K562 (cell line): Measurements from ENCODE around the gene FBXL13. TPM values are rescaled to one million over a fixed set of nuclear protein-coding genes. Genes with fewer than 3 reads are reported as not detected.

ENCODE experiments used
- ATAC-seq: fragments of 200-7000 bp; cut with Tn5 transposase; 3 replicates; pipeline ENCODE4 v1.9.1; 2020; ENCODE audit warnings: moderate library complexity
- BruUV-seq: library from RNA; stranded (reverse); fragments of 400-500 nt; replicated peaks from 2 replicates; lab custom pipeline; 2021; lab: Mats Ljungman, UMichigan
- CTCF ChIA-PET: fragments of 300-600 bp; formaldehyde crosslinking; extraction: SDS; loops from one replicate; lab custom pipeline; 2021; ENCODE audit warnings: low intra/inter-chr PET ratio; lab: Yijun Ruan, JAX
- POLR2A ChIA-PET: fragments of 300-600, 350-650 bp; sonication (Branson Sonifier 250); formaldehyde crosslinking; extraction: SDS; loops from one replicate; lab custom pipeline; 2021; ENCODE audit warnings: antibody characterized with exemption, inconsistent platforms; lab: Yijun Ruan, JAX
- DNase-seq, 4 experiments: peaks; one replicate each; pipeline versions ENCODE4 v3.0.0 to v3.0.0-alpha.2; 2011 to 2018; ENCODE audit warnings: low spot score in 3 of 4, mixed read lengths in 3 of 4; ENCODE audit errors: extremely low read depth in 1 of 4
- FAIRE-seq: peaks from 2 replicates; lab custom pipeline; 2011; peaks lifted over from hg19 to GRCh38; lab: Jason Lieb, UNC
- H2AFZ ChIP-seq: 2 replicates; pipeline ENCODE4 v1.6.0; 2011; ENCODE audit warnings: low read depth, low read length, control low read depth, inconsistent platforms
- H3K27ac ChIP-seq: fragments of 200-600 bp; 3 replicates; pipeline ENCODE4 v1.8.0; 2011; ENCODE audit warnings: low read depth, mild to moderate bottlenecking, control low read depth, inconsistent platforms, low read length, moderate library complexity, mixed read lengths; ENCODE audit errors: extremely low read depth
- H3K27me3 ChIP-seq, 2 experiments: fragments of 300-600 bp in 1 of 2; 2 replicates in 1 of 2; 3 replicates in 1 of 2; pipeline versions ENCODE4 v1.6.0 to v1.8.0; 2011; ENCODE audit warnings: inconsistent platforms in 2 of 2, low read length in 2 of 2, mild to moderate bottlenecking in 1 of 2, mixed read lengths in 1 of 2, moderate library complexity in 1 of 2; ENCODE audit not compliant: control insufficient read depth in 2 of 2, insufficient read depth in 2 of 2
- H3K36me3 ChIP-seq: fragments of 300-600 bp; 3 replicates; pipeline ENCODE4 v1.8.0; 2011; ENCODE audit warnings: mild to moderate bottlenecking, low read length, inconsistent platforms; ENCODE audit not compliant: control insufficient read depth, insufficient read depth
- H3K4me1 ChIP-seq, 2 experiments: fragments of 200-600 bp in 1 of 2; replicated peaks in 1 of 2; 2 replicates in 1 of 2; 3 replicates in 1 of 2; pipeline versions ENCODE4 v1.5.1 to v1.8.0; 2011; ENCODE audit warnings: inconsistent platforms in 2 of 2, low read length in 2 of 2, mild to moderate bottlenecking in 1 of 2, mixed read lengths in 1 of 2, moderate library complexity in 1 of 2; ENCODE audit not compliant: control insufficient read depth in 2 of 2, insufficient read depth in 2 of 2
- H3K4me2 ChIP-seq: 2 replicates; pipeline ENCODE4 v1.6.1; 2011; ENCODE audit warnings: low read length, control low read depth, inconsistent platforms, mixed read lengths; ENCODE audit not compliant: insufficient read depth
- H3K4me3 ChIP-seq: fragments of 200-600 bp; sonication (generic), shearing (Covaris generic); 2 replicates; pipeline ENCODE4 v1.5.1; 2016; ENCODE audit warnings: control low read depth, inconsistent platforms
- H3K79me2 ChIP-seq: fragments of 200-600 bp; 3 replicates; pipeline ENCODE4 v1.8.0; 2011; ENCODE audit warnings: low read length, inconsistent platforms; ENCODE audit not compliant: control insufficient read depth, insufficient read depth
- H3K9ac ChIP-seq, 2 experiments: 2 replicates each; pipeline versions ENCODE4 v1.6.0 to v1.6.1; 2011; ENCODE audit warnings: low read depth in 2 of 2, low read length in 2 of 2, control low read depth in 1 of 2, inconsistent platforms in 1 of 2, mild to moderate bottlenecking in 1 of 2, mixed read lengths in 1 of 2; ENCODE audit not compliant: insufficient read depth in 1 of 2
- H3K9me1 ChIP-seq: one replicate; pipeline ENCODE4 v1.6.0; 2011; ENCODE audit warnings: inconsistent platforms, mild to moderate bottlenecking, low read length, moderate library complexity; ENCODE audit not compliant: control insufficient read depth, insufficient read depth
- H3K9me3 ChIP-seq: replicated peaks from 2 replicates; pipeline ENCODE4 v1.5.1; 2011; ENCODE audit warnings: low read depth, low read length, inconsistent platforms; ENCODE audit not compliant: control insufficient read depth, insufficient read depth
- H4K20me1 ChIP-seq: replicated peaks from 2 replicates; pipeline ENCODE4 v1.6.1; 2011; ENCODE audit warnings: low read length, inconsistent platforms, mixed read lengths; ENCODE audit not compliant: control insufficient read depth, insufficient read depth
- CEBPB ChIP-seq: fragments of 450-650 bp; IDR thresholded peaks from 2 replicates; pipeline ENCODE4 v1.6.1; 2016; ENCODE audit warnings: missing genetic modification characterization, missing compliant biosample characterization
- CTBP1 ChIP-seq: fragments of 450-650 bp; IDR thresholded peaks from 2 replicates; pipeline ENCODE4 v1.6.1; 2016; ENCODE audit warnings: borderline replicate concordance
- HIVEP1 ChIP-seq: fragments of 250-450 bp; sonication (Bioruptor Pico); IDR thresholded peaks from 2 replicates; pipeline ENCODE4 v1.4.0; 2020; ENCODE audit warnings: mild to moderate bottlenecking
- HMG20A ChIP-seq: fragments of 450-650 bp; formaldehyde crosslinking; conservative IDR thresholded peaks from 2 replicates; pipeline ENCODE4 v1.4.0; 2020; ENCODE audit warnings: mild to moderate bottlenecking, mixed read lengths
- JUND ChIP-seq, 2 experiments: IDR thresholded peaks; 2 replicates in 1 of 2; 3 replicates in 1 of 2; pipeline ENCODE4 v1.6.1; 2011; ENCODE audit warnings: borderline replicate concordance in 2 of 2, low read depth in 2 of 2, low read length in 2 of 2, improper control_type of control experiment in 1 of 2, missing biosample characterization in 1 of 2, missing genetic modification characterization in 1 of 2, missing genetic modification reagents in 1 of 2
- MCM5 ChIP-seq: fragments of 450-650 bp; IDR thresholded peaks from 2 replicates; pipeline ENCODE4 v1.6.1; 2016; ENCODE audit warnings: low read depth
- MTF1 ChIP-seq: fragments of 250-450 bp; sonication (Bioruptor Pico); IDR thresholded peaks from 2 replicates; pipeline ENCODE4 v1.9.0; 2021; ENCODE audit warnings: moderate library complexity, mild to moderate bottlenecking, inconsistent platforms, borderline replicate concordance
- MYBL2 ChIP-seq, 2 experiments: fragments of 450-650 bp in 1 of 2; sonication (generic) in 1 of 2; formaldehyde crosslinking in 1 of 2; IDR thresholded peaks; 2 replicates each; pipeline versions ENCODE4 v1.6.1 to v1.8.1; 2017 to 2022; ENCODE audit warnings: borderline replicate concordance in 1 of 2, inconsistent platforms in 1 of 2, low read depth in 1 of 2, mild to moderate bottlenecking in 1 of 2, missing genetic modification reagents in 1 of 2, moderate library complexity in 1 of 2
- PHF8 ChIP-seq: fragments of 200-600 bp; sonication (generic); IDR thresholded peaks from 2 replicates; pipeline ENCODE4 v1.6.1; 2012; ENCODE audit warnings: mixed run types, mild to moderate bottlenecking, inconsistent platforms, low read length, moderate library complexity, borderline replicate concordance
- TAF1 ChIP-seq: IDR thresholded peaks from 2 replicates; pipeline ENCODE4 v1.6.1; 2011; ENCODE audit warnings: mild to moderate bottlenecking, low read length, moderate library complexity; ENCODE audit not compliant: insufficient read depth, control insufficient read depth, severe bottlenecking; ENCODE audit errors: extremely low read depth
- TEAD4 ChIP-seq, 2 experiments: sonication (generic) in 1 of 2; formaldehyde crosslinking in 1 of 2; IDR thresholded peaks; 2 replicates each; pipeline versions ENCODE4 v1.6.1 to v1.8.0; 2012 to 2022; ENCODE audit warnings: borderline replicate concordance in 1 of 2, inconsistent platforms in 1 of 2, low read length in 1 of 2, mild to moderate bottlenecking in 1 of 2, missing genetic modification reagents in 1 of 2
- XRCC3 ChIP-seq: fragments of 450-650 bp; IDR thresholded peaks from 2 replicates; pipeline ENCODE4 v1.6.1; 2017; ENCODE audit warnings: mild to moderate bottlenecking, moderate library complexity
- ZNF165 ChIP-seq: fragments of 250-450 bp; sonication (Bioruptor Pico); IDR thresholded peaks from 2 replicates; pipeline ENCODE4 v1.4.0; 2020; ENCODE audit warnings: borderline replicate concordance
- ZNF24 ChIP-seq: fragments of 450-650 bp; IDR thresholded peaks from 2 replicates; pipeline ENCODE4 v1.6.1; 2016
- ZNF57 ChIP-seq: fragments of 450-650 bp; formaldehyde crosslinking; IDR thresholded peaks from 2 replicates; pipeline ENCODE4 v1.4.0; 2020; ENCODE audit warnings: mild to moderate bottlenecking, moderate library complexity
- WGBS: fragments of 100-300 bp; shearing (Covaris generic); methylation state at CpG from one replicate; pipeline ENCODE4 v1.1.6; 2016; ENCODE audit warnings: low coverage, mixed read lengths; ENCODE audit not compliant: insufficient coverage; ENCODE audit errors: missing lambda C conversion rate; 5-methylcytosine and 5-hydroxymethylcytosine counted together
- in situ Hi-C: fragments of 300-500 bp; cut with MboI; formaldehyde crosslinking; loops from 4 replicates; pipeline ENCODE4 v1.15.0; 2018; ENCODE audit warnings: inconsistent platforms, mixed read lengths
- intact Hi-C: fragments of 100-400 bp; cut with micrococcal nuclease; formaldehyde crosslinking; loops from 2 replicates; pipeline ENCODE4 v1.14.2; 2022
- polyA plus RNA-seq, 8 experiments: library from polyadenylated mRNA; depleted of rRNA in 4 of 8; stranded (reverse) in 5 of 8; unstranded in 3 of 8; fragments of >200 nt; fragmentation: Nextera tagmentation in 2 of 8; fragmentation: Illumina TruSeq in 1 of 8; extraction: Ambion mirVana in 2 of 8; extraction: Trizol in 1 of 8; gene quantifications; 2 replicates each; pipeline versions ENCODE4 v1.2.1 to v1.2.3, GENCODE V29; 2011 to 2014; ENCODE audit warnings: inconsistent platforms in 1 of 8, missing spikeins in 1 of 8
- total RNA-seq, 7 experiments: library from RNA; depleted of rRNA in 6 of 7; stranded (reverse); fragments of >200 nt in 6 of 7; fragmentation: Illumina TruSeq in 2 of 7; extraction: Trizol in 2 of 7; gene quantifications; 2 replicates each; pipeline versions ENCODE4 v1.2.1 to v1.2.3, GENCODE V29; 2011 to 2021; ENCODE audit warnings: low replicate concordance in 1 of 7
- TF ChIP-seq, protein P1 (sequence below): IDR thresholded peaks from 2 replicates; pipeline ENCODE4 v1.6.1; 2011; ENCODE audit warnings: borderline replicate concordance, low read depth, mild to moderate bottlenecking, moderate library complexity, low read length; ENCODE audit not compliant: insufficient read depth, poor library complexity, severe bottlenecking
- TF ChIP-seq, protein P2 (sequence below): fragments of 450-650 bp; IDR thresholded peaks from 2 replicates; pipeline ENCODE4 v1.6.1; 2017; ENCODE audit warnings: mild to moderate bottlenecking, moderate library complexity

FBXL13 gene
- total and polyA plus RNA-seq, 9 of the 15 experiments (the other 6 are each of a cell fraction or from before 2014, with no cell fraction given) = 16.3 to 55.0 (median 25.4) TPM

DNA sequence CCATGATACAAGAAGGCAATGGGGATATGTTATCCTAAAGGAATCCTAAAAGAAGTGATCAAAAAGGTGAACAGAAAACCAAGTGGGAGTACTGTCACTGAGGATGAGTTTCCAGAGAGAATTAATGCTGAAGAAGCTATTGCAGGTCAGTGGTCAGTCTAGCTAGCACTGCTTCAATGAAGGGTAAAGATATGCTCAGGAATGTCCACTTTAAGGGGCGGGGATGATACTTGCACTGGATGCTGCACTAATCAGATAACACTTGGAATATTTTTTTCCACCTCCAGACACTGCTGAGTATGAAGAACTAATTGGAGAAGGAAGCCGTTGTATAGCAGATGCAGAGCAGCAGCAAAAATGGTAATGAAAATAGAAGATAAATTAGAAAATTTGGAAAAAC is 86.5 kb downstream of the FBXL13 start:
- Histone ChIP-seq H2AFZ (no peak overlapping the region), H3K9me1 (no peaks in the 10 kb centered on the region), H3K4me3 (no peak overlapping the region), H4K20me1 (no peaks in the 10 kb centered on the region), H3K4me1 (peaks cover 23 to 55% of the 10 kb centered on the region in 2 experiments), H3K27me3 (no peaks in the 10 kb centered on the region), H3K79me2 (no peaks in the 10 kb centered on the region; the same call in 2 of the 3 replicates), H3K36me3 (peaks cover 19% of the 10 kb centered on the region), H3K9me3 (no peaks in the 10 kb centered on the region), H3K27ac (peak overlapping the region; percentile 24; the same call in 1 of the 3 replicates), H3K4me2 (peak overlapping the region; percentile 3; the same call in 1 of the 2 replicates), H3K9ac (no peak overlapping the region)
- CTCF ChIA-PET = no interaction called here
- DNase-seq = peak in 3 of 4 experiments; percentile 36 to 62 (median 38)
- no TSS peak for BruUV-seq
- 23% methylated on average over 2 of the region's 2 CpGs for WGBS
- intact Hi-C loops (no loop called here), in situ Hi-C loops (loop anchor here (5.0 kb wide), 1 partner anchor 69 kb away; no protein-coding TSS in a partner anchor)
- POLR2A ChIA-PET = interaction anchor here (1.1 kb wide), 1 partner anchor 22 kb away, joined by 3 read pairs; no protein-coding TSS in a partner anchor
- FAIRE-seq = no peak
- peak; percentile 7; the same call in 2 of the 3 replicates for ATAC-seq
- TF ChIP-seq ZNF24 = peak; percentile 80
- TF ChIP-seq CTBP1 = peak; percentile 88
- TF ChIP-seq, protein P1, sequence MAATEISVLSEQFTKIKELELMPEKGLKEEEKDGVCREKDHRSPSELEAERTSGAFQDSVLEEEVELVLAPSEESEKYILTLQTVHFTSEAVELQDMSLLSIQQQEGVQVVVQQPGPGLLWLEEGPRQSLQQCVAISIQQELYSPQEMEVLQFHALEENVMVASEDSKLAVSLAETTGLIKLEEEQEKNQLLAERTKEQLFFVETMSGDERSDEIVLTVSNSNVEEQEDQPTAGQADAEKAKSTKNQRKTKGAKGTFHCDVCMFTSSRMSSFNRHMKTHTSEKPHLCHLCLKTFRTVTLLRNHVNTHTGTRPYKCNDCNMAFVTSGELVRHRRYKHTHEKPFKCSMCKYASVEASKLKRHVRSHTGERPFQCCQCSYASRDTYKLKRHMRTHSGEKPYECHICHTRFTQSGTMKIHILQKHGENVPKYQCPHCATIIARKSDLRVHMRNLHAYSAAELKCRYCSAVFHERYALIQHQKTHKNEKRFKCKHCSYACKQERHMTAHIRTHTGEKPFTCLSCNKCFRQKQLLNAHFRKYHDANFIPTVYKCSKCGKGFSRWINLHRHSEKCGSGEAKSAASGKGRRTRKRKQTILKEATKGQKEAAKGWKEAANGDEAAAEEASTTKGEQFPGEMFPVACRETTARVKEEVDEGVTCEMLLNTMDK = no peak
- TF ChIP-seq TEAD4 (IDR thresholded peaks at IDR 0.05; ENCODE audit: low read length) = peak; percentile 62; the same call in 1 of the 2 replicates
- TF ChIP-seq TEAD4 (CRISPR knock-in tag; IDR thresholded peaks at IDR 0.05; ENCODE audit: borderline replicate concordance) = no peak
- no peak for TF ChIP-seq TAF1
- TF ChIP-seq HMG20A (CRISPR knock-in tag) = no peak
- TF ChIP-seq, protein P2, sequence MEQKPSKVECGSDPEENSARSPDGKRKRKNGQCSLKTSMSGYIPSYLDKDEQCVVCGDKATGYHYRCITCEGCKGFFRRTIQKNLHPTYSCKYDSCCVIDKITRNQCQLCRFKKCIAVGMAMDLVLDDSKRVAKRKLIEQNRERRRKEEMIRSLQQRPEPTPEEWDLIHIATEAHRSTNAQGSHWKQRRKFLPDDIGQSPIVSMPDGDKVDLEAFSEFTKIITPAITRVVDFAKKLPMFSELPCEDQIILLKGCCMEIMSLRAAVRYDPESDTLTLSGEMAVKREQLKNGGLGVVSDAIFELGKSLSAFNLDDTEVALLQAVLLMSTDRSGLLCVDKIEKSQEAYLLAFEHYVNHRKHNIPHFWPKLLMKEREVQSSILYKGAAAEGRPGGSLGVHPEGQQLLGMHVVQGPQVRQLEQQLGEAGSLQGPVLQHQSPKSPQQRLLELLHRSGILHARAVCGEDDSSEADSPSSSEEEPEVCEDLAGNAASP = no peak
- TF ChIP-seq ZNF57 (CRISPR knock-in tag) = no peak
- TF ChIP-seq MTF1 = no peak
- no peak for TF ChIP-seq JUND (IDR thresholded peaks at IDR 0.05; ENCODE audit: borderline replicate concordance, low read depth, low read length)
- TF ChIP-seq JUND (tag; IDR thresholded peaks at IDR 0.05; ENCODE audit: borderline replicate concordance, low read depth, low read length) = no peak
- no peak for TF ChIP-seq PHF8
- TF ChIP-seq MYBL2 (IDR thresholded peaks at IDR 0.05; ENCODE audit: low read depth) = no peak
- no peak for TF ChIP-seq MYBL2 (CRISPR knock-in tag; IDR thresholded peaks at IDR 0.05; ENCODE audit: borderline replicate concordance)
- no peak for TF ChIP-seq CEBPB (tag)
- TF ChIP-seq ZNF165 (CRISPR knock-in tag) = no peak
- no peak for TF ChIP-seq MCM5
- TF ChIP-seq XRCC3 = no peak
- TF ChIP-seq HIVEP1 (CRISPR knock-in tag) = no peak
